Natural killer cell treated with Interleukin-12 subunit alpha and Interleukin-12 subunit beta and Interleukin-15 and Interleukin-18, amount 100 ng/mL, for 72 hours (primary cell): ENCODE results near the gene MEX3B. TPM values are rescaled to one million over a fixed set of nuclear protein-coding genes. Genes with fewer than 3 reads are reported as not detected.
A peak's percentile ranks its signal among the peaks of the same experiment; 100 is the strongest.

ENCODE experiments used
- ATAC-seq, 2 donors: fragments of 150-1000 bp; cut with Tn5 transposase in 1 of 2; sonication (Bioruptor Pico), chemical (Tn5 transposase) in 1 of 2; 2 replicates each; pipeline ENCODE4 v1.10.0; 2021
- DNase-seq: peaks from one replicate; pipeline ENCODE4 v3.0.0; 2022; ENCODE audit warnings: low spot score
- H3K27ac Mint-ChIP-seq, 2 donors: 1 replicate in 1 of 2; 2 replicates in 1 of 2; pipeline ENCODE4 v1.8.0; 2022; ENCODE audit warnings: mixed read lengths in 2 of 2, mild to moderate bottlenecking in 1 of 2, moderate library complexity in 1 of 2
- H3K27me3 Mint-ChIP-seq, 2 donors: 1 replicate in 1 of 2; 2 replicates in 1 of 2; pipeline ENCODE4 v1.8.0; 2022; ENCODE audit warnings: mixed read lengths in 2 of 2
- H3K36me3 Mint-ChIP-seq: one replicate; pipeline ENCODE4 v1.8.0; 2022; ENCODE audit warnings: mixed read lengths
- H3K4me1 Mint-ChIP-seq, 2 donors: 1 replicate in 1 of 2; 2 replicates in 1 of 2; pipeline ENCODE4 v1.8.0; 2022; ENCODE audit warnings: low read depth in 2 of 2, mixed read lengths in 2 of 2, mild to moderate bottlenecking in 1 of 2
- H3K4me3 Mint-ChIP-seq: one replicate; pipeline ENCODE4 v1.8.0; 2022; ENCODE audit warnings: mixed read lengths
- H3K9me3 Mint-ChIP-seq: 2 replicates; pipeline ENCODE4 v1.8.0; 2022; ENCODE audit warnings: mixed read lengths
- total RNA-seq, 2 donors: library from RNA; stranded (reverse); gene quantifications; one replicate each; pipeline ENCODE4 v1.2.3, GENCODE V29; 2022

The MEX3B gene
- under 1 TPM; 0.67 to 0.83 TPM for total RNA-seq

DNA sequence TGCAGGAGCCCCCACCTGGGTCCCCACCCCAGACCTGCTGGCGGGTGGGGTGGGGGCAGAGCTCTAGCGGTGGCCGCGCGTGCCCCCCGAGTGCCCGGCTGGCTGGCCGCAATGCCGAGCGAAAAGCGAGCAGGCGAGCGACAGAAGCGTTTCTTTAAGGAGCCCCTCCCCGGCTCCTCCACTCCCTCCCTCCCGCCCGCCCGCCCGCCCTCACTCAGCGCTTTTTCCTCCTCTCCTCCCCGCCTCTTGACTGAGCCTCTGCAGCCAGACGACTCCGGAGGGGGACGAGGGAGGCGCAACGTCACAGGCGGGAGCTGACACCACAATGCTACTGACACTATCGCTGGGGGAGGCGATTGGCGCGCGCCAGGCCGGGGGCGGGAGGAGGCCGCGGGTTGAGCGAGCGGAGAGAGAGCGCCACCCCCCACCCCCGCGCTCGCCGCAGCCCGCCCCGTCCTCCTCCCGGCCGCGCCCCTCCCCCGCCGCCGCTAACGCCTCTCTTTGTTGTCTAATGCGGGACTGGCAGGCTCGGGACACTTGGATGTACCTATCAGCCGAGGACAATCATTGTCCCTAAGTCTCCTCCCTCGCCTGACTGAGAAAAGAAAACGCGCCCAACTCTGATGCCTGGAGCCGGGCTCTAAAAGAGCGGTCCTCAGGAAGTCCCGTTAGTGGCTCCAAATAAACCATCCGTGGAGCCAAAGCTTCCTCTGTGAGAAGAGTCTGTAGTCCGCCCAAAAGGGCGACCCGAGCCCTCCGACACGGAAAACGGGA, at the start of gene MEX3B:
Gene MEX3B, minus strand, starts transcription at position 127 of the 774 bp plus-strand sequence. CDS start 313 bp downstream, outside the sequence.
- ATAC-seq (peak; percentile 85 to 89), DNase-seq (peak; percentile 96)
- Mint-ChIP-seq H3K27ac (peak within 1 kb of the TSS; percentile 69 to 73), H3K4me3 (peak within 1 kb of the TSS; percentile 87), H3K27me3 (peaks cover 0 to 8% of the 10 kb centered on the region in 2 donors), H3K4me1 (peaks cover 5 to 15% of the 10 kb centered on the region in 2 donors), H3K36me3 (no peaks in the 10 kb centered on the region), H3K9me3 (no peaks in the 10 kb centered on the region)

DNA sequence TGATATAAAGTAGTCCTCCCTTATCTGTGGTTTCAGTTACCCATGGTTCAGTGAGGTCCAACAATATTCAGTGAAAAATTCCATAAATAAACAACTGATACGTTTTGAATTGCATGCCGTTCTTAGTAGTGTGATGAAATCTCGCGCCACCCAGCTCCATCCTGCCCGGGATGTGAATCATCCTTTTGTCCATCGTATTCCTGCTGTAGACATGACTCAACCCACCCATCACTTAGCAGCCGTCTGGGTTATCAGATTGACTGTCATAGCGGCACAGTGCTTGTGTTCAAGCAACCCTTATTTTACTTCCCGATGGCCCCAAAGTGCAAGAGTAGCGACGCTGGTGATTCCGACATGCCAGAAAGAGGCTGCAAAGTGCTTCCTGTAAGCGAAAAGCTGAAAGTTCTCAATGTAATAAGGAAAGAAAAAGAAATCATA, 48.0 kb upstream of the MEX3B start:
- no peak overlapping the region for H3K4me3 Mint-ChIP-seq
- H3K27me3 Mint-ChIP-seq, result peaks cover 3 to 8% of the 10 kb centered on the region in 2 donors
- H3K9me3 Mint-ChIP-seq, result no peaks in the 10 kb centered on the region
- H3K36me3 Mint-ChIP-seq, result no peaks in the 10 kb centered on the region
- no peaks in the 10 kb centered on the region for H3K4me1 Mint-ChIP-seq
- ATAC-seq, result no peak
- no peak overlapping the region for H3K27ac Mint-ChIP-seq
- no peak for DNase-seq

GRCh38 chr15:82093325-82093724, 47.5 kb upstream of the MEX3B start:
- Mint-ChIP-seq H3K27me3 (peaks cover 4% of the 10 kb centered on the region in 2 donors), H3K4me3 (no peak overlapping the region), H3K9me3 (no peaks in the 10 kb centered on the region), H3K27ac (no peak overlapping the region), H3K36me3 (no peaks in the 10 kb centered on the region), H3K4me1 (no peaks in the 10 kb centered on the region)
- DNase-seq (no peak), ATAC-seq (no peak)

- DNase-seq (no peak), ATAC-seq (no peak)
- Mint-ChIP-seq H3K4me1 (no peaks in the 10 kb centered on the region), H3K36me3 (no peaks in the 10 kb centered on the region), H3K9me3 (no peaks in the 10 kb centered on the region), H3K27me3 (peaks cover 4 to 8% of the 10 kb centered on the region in 2 donors), H3K4me3 (no peak overlapping the region), H3K27ac (no peak overlapping the region)
These were observed 45.9 kb upstream of the MEX3B start for GRCh38 chr15:82091636-82092140.

- Mint-ChIP-seq H3K4me3 (no peak overlapping the region), H3K27ac (no peak overlapping the region), H3K4me1 (no peaks in the 10 kb centered on the region), H3K9me3 (no peaks in the 10 kb centered on the region), H3K36me3 (no peaks in the 10 kb centered on the region), H3K27me3 (peaks cover 6 to 31% of the 10 kb centered on the region in 2 donors)
- no peak for DNase-seq
- ATAC-seq, result no peak
These were observed 40.6 kb upstream of the MEX3B start for GRCh38 chr15:82086243-82086995.

- DNase-seq (no peak), ATAC-seq (peak; percentile 41 to 46)
- no peaks in the 10 kb centered on the region for H3K36me3 Mint-ChIP-seq
- H3K27me3 Mint-ChIP-seq, result peaks cover 10 to 42% of the 10 kb centered on the region in 2 donors
- H3K4me3 Mint-ChIP-seq, result no peak overlapping the region
- H3K9me3 Mint-ChIP-seq, result no peaks in the 10 kb centered on the region
- H3K27ac Mint-ChIP-seq, result no peak overlapping the region
- no peaks in the 10 kb centered on the region for H3K4me1 Mint-ChIP-seq
These were observed 36.3 kb upstream of the MEX3B start for GRCh38 chr15:82081914-82082762.

DNA sequence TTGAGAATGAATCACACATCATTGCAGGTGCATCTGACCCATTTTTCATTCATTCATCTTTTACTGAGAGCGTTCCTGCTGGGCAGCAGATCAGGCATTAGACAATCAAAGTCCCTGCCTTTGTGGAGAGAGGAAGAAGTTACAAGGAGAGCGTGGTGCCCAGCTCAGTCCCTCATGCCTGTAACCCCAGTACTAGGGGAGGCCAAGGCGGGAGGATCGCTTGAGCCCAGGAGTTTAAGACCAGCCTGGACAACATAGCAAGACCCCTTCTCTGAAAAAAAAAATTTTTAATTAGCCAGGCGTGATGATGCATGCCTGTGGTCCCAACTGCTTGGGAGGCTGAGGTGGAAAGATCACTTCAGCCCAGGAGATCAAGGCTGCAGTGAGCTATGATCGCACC, 35.0 kb upstream of the MEX3B start:
- Mint-ChIP-seq H3K36me3 (no peaks in the 10 kb centered on the region), H3K9me3 (no peaks in the 10 kb centered on the region), H3K27me3 (peaks cover 12 to 36% of the 10 kb centered on the region in 2 donors), H3K4me1 (no peaks in the 10 kb centered on the region), H3K27ac (no peak overlapping the region), H3K4me3 (no peak overlapping the region)
- no peak for DNase-seq
- ATAC-seq, result no peak

DNA sequence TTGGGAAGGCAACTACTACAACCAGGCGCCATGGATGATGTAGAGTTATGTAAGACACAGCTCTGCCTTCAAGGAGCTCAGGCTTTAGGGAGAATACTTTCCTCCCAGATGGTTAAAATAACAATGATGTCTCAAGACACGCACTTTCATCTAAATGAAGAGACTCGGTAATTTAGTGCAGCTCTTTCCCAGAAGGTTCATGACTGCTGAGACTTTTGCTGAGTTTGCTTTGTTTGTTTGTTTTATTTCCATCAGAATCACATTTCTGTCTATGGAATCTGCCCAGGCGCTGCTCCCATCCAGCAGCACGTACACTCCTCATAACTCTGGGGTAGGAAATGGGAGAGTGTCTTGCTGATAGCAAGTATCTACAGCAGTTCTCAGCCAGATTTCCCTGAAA, 33.9 kb upstream of the MEX3B start:
- Mint-ChIP-seq H3K36me3 (no peaks in the 10 kb centered on the region), H3K4me1 (no peaks in the 10 kb centered on the region), H3K27ac (no peak overlapping the region), H3K4me3 (no peak overlapping the region), H3K9me3 (no peaks in the 10 kb centered on the region), H3K27me3 (peaks cover 12 to 27% of the 10 kb centered on the region in 2 donors)
- ATAC-seq (no peak), DNase-seq (no peak)

GRCh38 chr15:82074610-82075009, 28.8 kb upstream of the MEX3B start:
- DNase-seq, result no peak
- no peak for ATAC-seq
- H3K4me3 Mint-ChIP-seq, result no peak overlapping the region
- no peaks in the 10 kb centered on the region for H3K9me3 Mint-ChIP-seq
- H3K36me3 Mint-ChIP-seq, result no peaks in the 10 kb centered on the region
- H3K27me3 Mint-ChIP-seq, result peaks cover 11 to 23% of the 10 kb centered on the region in 2 donors
- H3K27ac Mint-ChIP-seq, result no peak overlapping the region
- no peaks in the 10 kb centered on the region for H3K4me1 Mint-ChIP-seq

- no peaks in the 10 kb centered on the region for H3K9me3 Mint-ChIP-seq
- no peak overlapping the region for H3K27ac Mint-ChIP-seq
- no peaks in the 10 kb centered on the region for H3K4me1 Mint-ChIP-seq
- ATAC-seq, result peak in 1 of 2 donors; percentile 33
- DNase-seq, result no peak
- no peak overlapping the region for H3K4me3 Mint-ChIP-seq
- peaks cover 7 to 24% of the 10 kb centered on the region in 2 donors for H3K27me3 Mint-ChIP-seq
- H3K36me3 Mint-ChIP-seq, result no peaks in the 10 kb centered on the region
These were observed 27.2 kb upstream of the MEX3B start for GRCh38 chr15:82072926-82073537.

- Mint-ChIP-seq H3K4me1 (peaks cover 0 to 4% of the 10 kb centered on the region in 2 donors), H3K27me3 (peaks cover 23 to 47% of the 10 kb centered on the region in 2 donors), H3K27ac (no peak overlapping the region), H3K4me3 (no peak overlapping the region), H3K36me3 (no peaks in the 10 kb centered on the region), H3K9me3 (no peaks in the 10 kb centered on the region)
- peak in 1 of 2 donors; percentile 15 for ATAC-seq
- DNase-seq, result no peak
These were observed 20.6 kb upstream of the MEX3B start for GRCh38 chr15:82066455-82066854.

DNA sequence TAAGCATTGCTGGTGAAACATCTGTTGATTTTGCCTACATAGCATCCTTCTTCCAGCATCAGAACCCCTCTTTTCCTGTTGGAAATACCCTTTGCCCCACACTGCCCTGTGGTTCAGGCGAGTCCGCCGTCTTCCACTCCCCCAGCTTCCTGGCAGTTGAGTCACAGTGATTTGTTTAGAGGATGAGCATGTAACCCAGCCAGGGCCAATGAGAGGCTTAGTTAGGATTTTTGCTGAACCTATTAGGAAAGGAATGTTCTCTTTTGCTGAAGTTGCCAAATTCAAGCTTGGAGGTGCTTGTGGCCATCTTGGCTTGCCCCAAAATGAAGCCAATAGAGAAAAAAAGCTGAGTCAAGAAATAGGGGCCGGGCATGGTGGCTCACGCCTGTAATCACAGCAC, 19.0 kb upstream of the MEX3B start:
- Mint-ChIP-seq H3K4me1 (peaks cover 0 to 4% of the 10 kb centered on the region in 2 donors), H3K36me3 (no peaks in the 10 kb centered on the region), H3K4me3 (no peak overlapping the region), H3K27ac (no peak overlapping the region), H3K9me3 (no peaks in the 10 kb centered on the region), H3K27me3 (peaks cover 21 to 41% of the 10 kb centered on the region in 2 donors)
- DNase-seq, result no peak
- ATAC-seq, result peak; percentile 28 to 77
